Stimulated activated CD4-positive, alpha-beta T cell treated with anti-CD3 and anti-CD28 coated beads, Interleukin-2, amount 100 ng/mL, for 4 hours (primary cell): ENCODE results near the gene MED9.

Experiments
- DNase-seq: peaks from one replicate; pipeline ENCODE4 v3.0.0-alpha.2; 2020; ENCODE audit warnings: low read depth

MED9 gene

DNA sequence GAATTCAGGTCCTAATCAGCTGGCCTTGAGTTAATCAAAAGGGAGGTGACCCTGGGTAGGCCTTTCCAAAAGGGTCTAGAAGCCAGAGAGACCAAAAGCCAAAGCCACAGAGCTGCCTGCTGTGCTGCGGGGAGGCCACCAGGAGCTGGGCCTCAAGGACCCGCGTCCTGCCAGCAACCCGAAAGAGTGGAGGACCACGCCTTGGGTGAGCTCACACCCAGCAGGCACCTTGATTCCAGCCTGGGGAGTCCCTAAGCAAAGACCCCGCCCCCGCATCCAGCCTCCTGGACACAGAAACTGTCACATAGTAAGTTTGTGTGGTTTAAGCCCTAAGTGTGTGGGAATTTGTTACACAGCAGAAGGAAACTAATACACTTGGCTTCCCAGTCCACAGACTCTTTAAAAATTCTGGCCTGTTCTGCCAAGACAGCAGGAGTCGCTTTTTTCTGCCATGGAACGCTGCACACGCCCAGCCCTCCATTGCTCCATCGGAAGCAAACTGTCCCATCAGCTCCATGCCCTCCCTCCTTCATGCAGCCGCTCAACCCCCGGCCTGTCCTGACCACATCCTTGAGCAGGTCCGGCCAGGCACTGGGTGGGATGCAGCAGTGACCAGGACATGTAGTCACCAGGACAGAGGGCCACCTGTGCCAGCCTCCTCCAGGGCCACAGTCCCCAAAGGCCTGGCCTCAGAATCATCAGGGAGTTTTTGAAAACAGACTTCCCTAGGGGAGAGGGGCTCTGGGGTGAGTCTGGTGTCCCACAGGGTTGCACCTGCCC is 40.3 kb downstream of the MED9 start:
- DNase-seq, result no peak

GRCh38 chr17:17518014-17518413 is 41.2 kb downstream of the MED9 start:
- no peak for DNase-seq

DNA sequence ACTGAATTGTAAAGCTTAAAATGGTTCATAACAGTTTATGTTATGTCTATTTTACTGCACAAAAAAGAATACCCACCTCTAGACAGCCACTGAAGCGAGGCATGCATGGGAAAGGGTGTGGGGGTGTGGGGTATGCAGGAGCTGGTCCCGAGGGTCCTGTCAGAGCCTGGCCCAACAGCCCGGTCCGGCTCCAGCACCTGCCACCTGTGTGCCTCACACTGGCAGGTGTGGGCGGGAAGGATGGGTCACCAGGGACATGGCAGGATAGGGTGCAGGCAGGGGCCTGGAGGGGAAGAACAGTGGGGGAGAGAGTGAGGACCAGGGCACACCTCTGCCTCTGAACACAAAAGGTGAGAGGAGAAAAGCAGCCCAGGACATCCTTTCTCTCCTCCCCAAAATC is 42.2 kb downstream of the MED9 start:
- no peak for DNase-seq

GRCh38 chr17:17519886-17520285 is 43.1 kb downstream of the MED9 start:
- DNase-seq, result no peak

DNA sequence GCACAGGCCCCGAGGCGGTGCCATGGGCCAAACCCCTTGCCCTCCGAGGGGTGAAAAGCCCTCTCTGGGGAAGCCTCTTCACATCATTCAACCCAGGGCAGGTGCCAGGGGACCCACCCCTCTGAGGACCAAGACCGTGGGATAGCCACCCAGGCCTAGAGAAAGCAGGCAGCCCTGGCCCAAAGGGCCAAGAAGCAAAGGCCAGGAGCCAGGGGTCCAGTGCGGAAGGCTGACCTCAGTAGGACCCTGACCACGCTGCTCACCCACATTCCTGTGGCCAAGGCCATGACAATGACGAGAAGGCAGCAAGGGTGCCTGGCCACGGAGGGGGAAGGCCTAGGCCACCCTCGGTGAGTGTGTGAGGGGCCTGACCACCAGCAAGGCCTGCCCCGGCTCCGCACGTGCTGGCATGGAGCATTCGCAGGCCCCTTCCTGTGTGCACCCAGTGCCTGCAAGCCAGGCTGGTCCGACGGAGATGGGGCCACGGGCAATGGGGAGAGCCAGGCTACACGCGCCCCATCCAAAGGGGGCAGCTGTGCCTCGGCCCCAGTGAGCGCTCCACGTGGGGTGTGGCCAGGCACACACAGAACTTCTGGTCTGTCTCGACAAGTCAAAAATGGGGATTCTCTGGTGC is 43.9 kb downstream of the MED9 start:
- DNase-seq, result no peak

- no peak for DNase-seq
These were observed 46.4 kb downstream of the MED9 start for GRCh38 chr17:17523001-17523730.

DNA sequence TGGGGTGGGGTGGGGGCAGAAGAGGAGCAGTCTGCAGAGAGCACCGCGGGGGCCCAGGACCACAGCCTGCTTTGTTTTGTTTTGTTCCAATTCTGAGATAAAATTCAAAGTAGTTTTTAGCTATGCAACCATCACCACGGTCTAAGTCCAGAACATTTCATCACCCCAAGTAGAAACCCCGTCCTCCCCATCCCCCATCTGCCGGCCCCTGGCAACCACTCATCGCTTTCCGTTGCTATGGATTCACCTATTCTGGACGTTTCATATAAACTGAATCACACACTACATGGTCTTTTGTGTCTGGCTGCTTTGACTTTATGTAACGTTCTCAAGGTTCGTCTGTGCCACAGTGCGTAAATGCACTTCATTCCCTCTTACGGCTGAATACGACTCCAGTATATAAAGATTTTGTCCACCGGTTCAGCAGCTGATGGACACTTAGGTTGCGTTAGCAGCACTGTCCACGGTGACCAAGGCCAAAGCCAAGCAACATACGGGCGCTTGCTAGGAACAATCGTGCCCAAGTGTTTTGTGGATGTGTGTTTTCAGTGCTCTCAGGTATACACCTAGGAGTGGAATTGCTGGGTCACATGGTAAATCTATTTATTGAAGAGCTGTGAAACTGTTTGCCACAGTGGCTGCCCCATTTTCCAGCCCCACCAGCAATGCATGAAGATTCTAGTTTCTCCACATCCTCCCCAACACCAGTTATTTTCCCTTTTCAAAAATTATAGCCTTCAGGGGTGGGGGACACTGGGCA is 47.1 kb downstream of the MED9 start:
- DNase-seq, result no peak

GRCh38 chr17:17525311-17525710 is 48.5 kb downstream of the MED9 start:
- DNase-seq, result no peak

DNA sequence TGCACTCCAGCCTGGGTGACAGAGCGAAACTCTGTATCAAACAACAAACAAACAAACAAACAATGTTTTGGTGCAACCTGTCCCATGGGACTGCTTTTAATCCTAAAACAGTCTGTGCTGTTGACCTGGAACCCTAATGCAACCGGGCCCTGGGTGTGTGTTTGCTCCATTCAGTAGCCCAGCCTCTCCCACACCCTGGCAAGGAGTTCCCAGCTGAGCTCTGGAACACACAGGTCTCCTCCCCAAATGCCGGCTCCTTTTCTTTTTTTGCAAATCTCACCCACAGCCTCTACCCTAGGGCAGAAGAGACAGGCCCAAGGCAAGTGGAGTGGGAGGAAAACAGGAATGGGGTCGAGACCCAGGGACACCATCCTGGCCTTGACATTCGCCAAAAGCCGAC is 49.2 kb downstream of the MED9 start:
- no peak for DNase-seq

DNA sequence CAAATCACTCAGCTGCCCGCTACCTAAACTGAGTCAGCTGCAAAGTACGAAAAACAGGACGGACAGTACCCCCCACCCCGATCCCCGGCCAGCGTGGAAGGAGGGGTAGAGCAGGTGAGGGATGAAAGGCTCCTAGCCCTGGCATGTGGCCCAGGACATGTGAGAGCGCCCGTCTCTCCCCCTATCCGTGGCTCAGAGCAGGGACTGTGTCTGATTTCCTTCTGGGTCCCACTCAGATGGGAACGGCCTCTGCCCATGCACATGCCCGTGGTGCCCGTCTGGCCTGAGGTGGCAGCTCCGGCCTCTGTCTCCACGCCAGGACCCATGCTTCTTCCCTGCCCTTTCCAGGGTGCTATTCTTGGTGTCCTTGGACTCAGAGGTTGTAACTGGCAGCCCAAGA is 49.6 kb downstream of the MED9 start:
- no peak for DNase-seq

DNA sequence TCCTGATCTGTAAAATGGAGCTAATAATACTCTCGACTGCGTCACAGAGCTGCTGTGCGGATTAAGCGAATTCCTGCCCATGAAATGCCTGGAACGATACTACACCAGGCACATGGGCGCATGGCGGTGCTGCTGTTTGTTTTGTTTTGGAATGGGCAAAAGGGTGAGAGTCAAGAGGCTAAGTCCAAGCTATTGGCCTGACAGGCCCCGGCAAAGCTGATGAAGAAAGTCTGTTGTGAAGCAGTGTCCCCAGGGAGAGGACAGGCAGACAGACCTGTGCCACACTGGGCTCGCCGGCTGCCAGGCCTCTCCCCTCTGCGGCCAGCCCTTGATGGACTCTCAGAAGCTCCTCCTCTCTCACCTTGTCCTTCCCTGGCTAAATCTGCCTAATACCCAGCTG is 50.7 kb downstream of the MED9 start:
- no peak for DNase-seq

DNA sequence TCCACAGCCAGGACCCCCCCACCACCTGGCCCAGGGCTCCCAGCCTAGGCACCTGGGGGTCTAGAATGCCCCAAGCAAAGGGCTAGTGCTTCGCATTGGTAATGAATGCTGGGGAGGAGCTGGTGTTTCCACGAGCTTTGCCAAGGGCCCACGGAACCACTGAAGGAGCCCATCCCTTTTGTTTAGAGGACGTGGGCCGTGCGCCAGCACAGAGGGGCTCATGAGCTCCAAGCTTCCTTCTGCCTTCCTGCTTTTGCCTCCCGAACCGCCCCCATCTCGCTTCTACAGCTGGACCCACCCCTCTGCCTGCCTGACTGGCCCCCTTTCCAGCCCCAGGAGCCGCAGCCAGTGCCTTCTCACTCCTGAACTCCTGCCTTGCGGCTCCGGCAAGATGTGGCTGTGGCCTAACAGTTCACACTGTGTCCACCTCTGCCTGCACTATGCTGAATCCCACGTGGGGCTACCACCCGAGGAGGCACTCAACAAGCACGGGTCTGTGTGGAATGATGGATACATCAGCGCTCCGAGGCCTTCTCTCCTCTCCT is 51.2 kb downstream of the MED9 start:
- DNase-seq, result no peak

DNA sequence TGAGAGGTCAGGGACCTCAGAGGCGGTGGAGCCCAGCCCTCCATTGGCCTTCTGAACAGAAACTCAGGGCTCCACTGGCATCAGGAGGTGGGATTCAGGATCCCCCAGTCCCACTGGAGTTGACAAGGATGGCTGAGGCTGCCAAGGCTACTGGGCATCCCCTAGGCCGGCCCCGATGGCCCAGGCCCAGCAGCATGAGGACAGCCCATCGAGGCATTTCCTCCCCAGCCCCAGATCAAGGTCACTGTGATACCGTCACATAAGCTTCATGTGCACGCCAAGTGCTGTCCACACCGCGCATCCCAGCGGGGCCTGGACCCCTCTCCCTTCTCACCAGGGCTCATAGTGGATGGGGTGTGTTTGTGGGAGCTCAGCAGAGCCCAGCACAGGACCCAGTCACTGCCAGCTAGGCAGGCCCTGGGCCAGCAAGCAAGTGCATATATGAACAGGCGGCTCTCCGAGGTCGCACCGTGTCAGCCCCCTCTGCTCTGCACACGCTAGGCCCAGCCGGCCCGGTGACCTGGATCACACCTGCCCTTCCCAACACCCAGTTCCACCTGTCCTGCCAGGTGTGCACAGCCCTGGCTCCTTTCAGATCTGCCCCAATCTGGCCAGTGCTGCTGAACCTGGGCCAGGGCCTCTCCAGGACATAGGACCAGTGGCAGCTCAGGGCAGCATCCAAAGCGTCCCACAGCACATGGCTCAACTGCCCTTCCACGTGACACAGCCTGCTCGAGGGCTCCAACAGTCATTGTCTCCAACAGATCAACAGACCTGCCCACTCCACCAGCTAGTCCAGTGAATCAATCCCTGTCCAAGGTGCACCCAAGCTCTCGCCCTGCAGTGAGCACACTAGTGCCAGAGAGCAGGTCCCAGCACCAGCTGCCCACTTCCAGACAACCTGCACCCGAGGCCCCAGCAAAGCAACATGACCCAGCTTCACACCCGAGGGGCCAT is 52.2 kb downstream of the MED9 start:
- no peak for DNase-seq

GRCh38 chr17:17531156-17531555 is 54.4 kb downstream of the MED9 start:
- no peak for DNase-seq

DNA sequence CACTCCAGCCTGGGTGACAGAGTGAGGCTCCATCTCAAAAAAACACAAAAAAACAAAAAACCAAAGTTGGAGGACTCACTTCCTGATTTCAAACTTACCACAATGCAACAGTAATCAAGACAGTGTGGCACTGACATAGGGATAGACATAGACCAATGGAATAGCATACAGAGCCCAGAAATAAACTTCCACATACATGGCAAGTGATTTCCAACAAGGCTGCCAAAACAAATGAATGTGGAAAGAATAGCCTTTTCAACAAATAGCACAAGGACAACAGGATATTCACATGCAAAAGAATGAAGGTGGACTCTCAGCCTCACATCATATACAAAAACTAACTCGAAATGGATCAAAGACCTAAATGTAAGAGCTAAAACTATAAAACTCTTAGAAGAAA is 56.2 kb downstream of the MED9 start:
- DNase-seq, result no peak

DNA sequence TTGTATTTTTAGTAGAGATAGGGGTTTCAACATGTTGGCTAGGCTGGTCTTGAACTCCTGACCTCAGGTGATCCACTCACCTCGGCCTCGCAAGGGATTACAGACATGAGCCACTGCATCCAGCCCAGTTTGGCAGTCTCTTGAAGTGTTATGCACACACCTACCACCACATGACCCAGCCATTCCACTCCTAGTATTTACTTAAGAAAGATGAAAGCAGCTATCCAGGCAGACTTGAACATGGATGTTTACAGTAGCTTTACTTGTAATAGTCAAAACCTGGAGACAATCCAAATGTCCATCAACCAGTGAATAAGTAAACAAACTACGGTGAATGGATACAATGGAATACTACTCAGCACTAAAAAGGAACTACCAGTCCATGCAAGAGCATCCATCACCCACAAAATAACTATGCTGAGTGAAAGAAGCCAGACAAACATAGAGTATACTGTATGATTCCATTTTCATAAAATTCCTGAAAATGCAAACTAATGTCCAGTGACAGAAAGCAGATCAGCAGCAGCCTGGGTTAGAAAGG is 57.2 kb downstream of the MED9 start:
- DNase-seq, result no peak

- no peak for DNase-seq
These were observed 59.2 kb downstream of the MED9 start for GRCh38 chr17:17535957-17536356.

GRCh38 chr17:17536702-17537101 is 59.9 kb downstream of the MED9 start:
- DNase-seq, result no peak

GRCh38 chr17:17537311-17538099 is 60.7 kb downstream of the MED9 start:
- DNase-seq, result no peak
